GM21825 (cell line): Measurements from ENCODE around the gene KRT83.
"Not testable (repeated sequence)": the region's sequence is repeated elsewhere in the genome, so short reads cannot be mapped to it uniquely, and the experiment has no call there.

Source experiments
- ATAC-seq: cut with Tn5 transposase; IDR thresholded peaks from one replicate; pipeline ENCODE4 v1.9.1; 2021; ENCODE audit warnings: mild to moderate bottlenecking, moderate library complexity; ENCODE audit not compliant: unreplicated experiment

KRT83 gene

DNA sequence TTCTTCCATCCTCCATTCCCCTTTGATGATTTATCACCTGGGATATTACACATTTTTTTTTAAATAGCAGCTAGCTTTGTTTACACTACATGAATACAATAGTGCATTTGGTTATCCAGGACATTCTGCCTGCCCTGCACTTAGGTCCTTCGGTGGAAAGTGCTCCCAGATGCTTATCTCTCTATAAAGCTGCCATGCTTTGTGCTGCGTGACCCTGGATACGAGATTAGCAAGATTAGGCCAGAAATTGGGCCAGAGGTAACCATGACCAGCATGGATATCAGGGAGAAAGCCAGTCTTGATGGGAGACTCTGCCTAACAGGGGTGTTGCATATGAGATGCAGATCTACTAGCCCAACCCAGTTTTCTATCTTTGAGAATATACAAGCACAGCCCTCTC is 12.1 kb upstream of the KRT83 start:
- ATAC-seq, result no peak

GRCh38 chr12:52332381-52332780 is 11.2 kb upstream of the KRT83 start:
- ATAC-seq, result no peak

DNA sequence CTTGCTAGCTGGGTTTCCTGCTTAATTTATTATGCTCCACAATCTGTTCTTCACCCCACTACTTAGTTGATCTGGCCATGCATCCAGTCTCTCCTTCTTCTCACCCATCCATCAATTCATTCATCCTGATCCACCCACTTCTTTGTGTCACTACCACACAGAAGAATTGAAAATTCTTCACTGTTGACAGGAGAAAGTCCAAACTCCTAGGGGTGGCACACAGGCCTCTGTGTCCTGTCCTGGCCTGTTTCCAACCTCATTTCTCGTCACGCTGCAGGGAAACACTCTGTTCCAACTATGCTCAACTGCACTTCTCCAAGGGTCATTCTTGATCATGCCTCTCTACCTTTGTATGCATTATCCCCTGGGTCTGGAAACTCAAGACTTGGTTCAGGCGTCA is 10.6 kb upstream of the KRT83 start:
- no peak for ATAC-seq

GRCh38 chr12:52331039-52331438 is 9.8 kb upstream of the KRT83 start:
- no peak for ATAC-seq

DNA sequence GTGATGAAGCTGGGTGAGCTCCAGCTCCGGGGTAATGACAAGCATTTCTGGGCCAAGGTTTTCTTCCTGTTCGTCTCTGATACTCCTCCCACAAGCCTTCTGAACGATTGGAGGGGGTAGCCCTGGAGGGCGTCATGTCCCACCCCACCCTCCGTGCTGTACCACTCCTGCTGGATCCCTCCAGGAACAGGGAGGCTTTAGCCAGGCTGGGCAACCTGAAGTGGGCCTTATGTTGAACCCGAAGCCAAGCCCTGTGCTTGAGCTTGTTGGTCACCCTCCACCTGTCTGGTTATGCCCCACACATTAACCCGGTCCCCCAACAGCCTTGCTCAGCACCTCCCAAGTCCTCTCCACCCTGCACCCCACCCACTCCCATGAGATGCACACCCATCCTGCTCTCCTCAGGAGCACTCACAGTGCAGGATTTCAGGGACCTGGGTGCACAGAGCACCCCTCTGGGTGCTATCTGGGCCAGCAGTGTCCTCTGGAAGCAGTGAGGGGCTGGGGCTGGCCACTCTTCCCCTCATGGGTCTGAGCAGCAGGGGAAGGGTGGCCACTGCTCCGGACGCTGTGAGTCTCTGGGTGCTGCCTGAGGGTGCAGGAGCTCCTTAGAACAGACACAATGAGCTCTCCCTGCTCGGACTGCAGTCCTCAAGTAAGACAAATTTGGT is 6.8 kb upstream of the KRT83 start:
- ATAC-seq, result no peak

DNA sequence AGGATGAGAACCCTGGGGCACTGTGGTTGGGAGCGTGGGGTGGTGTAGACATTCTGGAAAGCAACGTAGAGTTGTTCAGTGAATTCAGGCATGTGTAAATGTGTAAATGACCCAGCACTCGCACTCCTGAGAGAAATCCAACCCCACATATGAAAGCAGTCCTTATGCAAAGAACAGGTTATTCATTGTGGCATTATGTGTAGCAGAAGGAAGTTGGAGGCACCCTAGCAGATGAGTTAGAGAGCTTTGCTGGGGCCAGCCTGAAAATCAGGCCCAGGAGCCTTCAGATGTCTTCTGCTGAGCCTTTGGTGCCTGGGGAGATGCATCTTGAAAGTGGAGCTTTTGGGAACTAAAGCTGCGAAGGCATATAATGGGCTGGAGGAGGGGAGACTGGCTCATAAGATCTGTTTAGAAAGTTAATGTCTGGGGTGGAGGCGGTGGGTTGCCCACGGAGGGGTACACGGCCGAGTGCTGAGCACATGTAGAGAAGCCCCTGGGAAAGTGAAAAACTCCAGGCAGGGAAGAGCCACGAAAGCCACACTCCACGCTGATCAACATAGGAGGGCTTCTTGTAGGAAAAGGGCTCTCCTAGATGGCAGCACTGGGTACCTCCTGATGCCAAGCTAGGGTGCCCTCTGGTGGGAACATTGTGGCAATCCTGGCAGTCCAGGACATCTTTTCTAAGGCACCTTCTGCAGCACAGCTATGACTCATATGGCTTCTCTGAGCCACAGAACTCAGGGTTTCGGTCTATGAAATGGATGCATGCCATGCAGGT is 6.0 kb upstream of the KRT83 start:
- peak; percentile 92 for ATAC-seq

GRCh38 chr12:52324153-52324444 is 2.9 kb upstream of the KRT83 start:
- no peak for ATAC-seq

GRCh38 chr12:52323416-52324152 is 2.4 kb upstream of the KRT83 start:
- no peak for ATAC-seq

DNA sequence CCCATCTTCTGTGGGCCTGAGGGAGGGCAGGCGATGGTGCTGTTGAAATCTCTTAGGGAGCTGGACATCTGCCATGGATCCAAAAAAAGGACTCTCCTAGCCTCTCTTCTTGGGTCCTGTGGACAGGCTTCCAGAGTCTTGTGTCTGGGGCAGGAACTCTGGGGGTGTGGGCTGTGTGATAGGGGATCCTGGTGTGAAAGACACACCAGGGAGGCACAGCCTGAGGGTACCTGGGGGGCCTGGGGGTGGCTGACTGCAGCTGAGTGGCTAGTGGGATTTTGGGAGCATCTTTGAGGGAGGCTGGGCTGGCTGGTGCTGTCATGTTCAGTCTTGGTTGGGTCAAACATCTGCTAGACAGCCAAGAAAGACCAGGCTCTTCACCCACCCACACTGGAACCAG is 1.8 kb upstream of the KRT83 start:
- ATAC-seq, result no peak

- ATAC-seq, result no peak
Observed at GRCh38 chr12:52322069-52322468, 871 bp upstream of the KRT83 start.

- no peak for ATAC-seq
Observed at GRCh38 chr12:52321418-52321817, 220 bp upstream of the KRT83 start.

DNA sequence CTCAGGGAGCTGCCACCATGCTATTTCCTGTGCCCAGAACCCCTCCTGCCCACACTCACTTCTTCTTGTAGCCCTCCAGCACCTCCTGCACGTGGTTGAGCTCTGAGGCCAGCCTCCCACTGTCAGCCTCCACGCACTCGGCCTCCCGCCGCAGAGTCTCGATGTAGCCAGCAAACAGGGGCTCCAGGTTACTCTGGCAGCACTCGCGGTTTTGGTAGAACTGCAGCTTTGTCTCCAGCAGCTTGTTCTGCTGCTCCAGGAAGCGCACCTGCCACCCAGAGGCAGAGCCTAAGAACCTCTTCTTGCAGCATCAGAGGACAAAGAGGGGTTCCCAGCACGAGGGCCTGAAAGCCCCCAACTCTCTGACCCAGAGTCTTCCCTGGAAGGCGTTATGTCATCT is 2.1 kb downstream of the KRT83 start:
- no peak for ATAC-seq

GRCh38 chr12:52318241-52318990 is 2.8 kb downstream of the KRT83 start:
- no peak for ATAC-seq

GRCh38 chr12:52317468-52318052 is 3.6 kb downstream of the KRT83 start:
- no peak for ATAC-seq

DNA sequence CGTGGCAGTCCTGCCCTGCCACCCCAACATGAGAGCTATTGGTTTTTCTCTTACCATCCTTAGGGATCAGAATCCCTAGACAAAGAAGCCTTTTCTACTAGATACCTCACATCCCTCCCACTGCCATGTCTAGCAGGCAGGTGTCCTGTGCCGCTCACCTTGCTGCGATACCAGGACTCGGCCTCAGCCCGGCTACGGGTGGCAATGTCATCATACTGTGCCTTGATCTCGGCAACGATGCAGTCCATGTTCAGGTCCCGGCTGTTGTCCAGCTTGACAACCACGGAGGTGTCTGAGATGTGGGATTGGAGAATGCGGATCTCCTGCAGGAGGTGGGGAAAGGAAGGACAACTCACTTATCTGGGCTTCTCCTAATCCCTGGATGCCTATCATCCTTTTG is 4.5 kb downstream of the KRT83 start:
- no peak for ATAC-seq

DNA sequence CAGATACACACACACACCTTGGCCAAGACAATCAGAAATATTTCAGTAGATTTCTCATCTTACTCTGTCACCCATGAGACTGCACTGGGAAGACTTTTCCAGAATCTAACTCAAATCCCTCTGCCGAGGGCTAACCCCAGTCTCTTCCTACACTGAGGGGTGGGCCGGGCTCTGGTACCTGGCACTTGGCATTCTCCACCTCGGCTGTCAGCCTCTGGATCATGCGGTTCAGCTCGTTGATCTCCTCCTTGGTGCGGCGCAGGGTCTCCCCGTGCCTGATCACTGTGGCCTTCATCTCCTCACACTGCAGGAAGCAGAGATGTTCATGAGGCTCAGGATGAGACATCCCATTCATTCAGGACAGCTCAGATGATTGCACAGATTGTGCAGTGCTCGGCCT is 4.9 kb downstream of the KRT83 start:
- ATAC-seq, result no peak

DNA sequence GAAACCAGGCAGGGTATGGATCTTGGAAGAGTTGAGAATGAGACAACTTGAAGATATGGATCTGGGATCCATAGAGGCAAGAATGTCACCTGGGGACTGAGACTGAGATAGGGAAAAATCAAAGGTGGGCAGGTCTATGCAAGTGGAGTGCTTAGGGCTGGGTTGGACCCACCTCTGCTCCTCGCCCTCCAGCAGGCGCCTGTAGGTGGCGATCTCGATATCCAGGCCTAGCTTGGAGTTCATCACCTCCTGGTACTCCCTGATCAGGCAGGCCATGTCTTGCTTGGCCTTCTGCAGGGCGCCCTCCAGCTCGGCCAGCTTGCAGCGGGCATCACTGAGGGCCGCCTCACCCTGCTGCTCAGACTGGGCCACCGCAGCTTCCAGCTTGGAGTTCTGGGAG is 5.5 kb downstream of the KRT83 start:
- not testable (repeated sequence) for ATAC-seq

GRCh38 chr12:52314511-52314910 is 6.7 kb downstream of the KRT83 start:
- ATAC-seq, result no peak

DNA sequence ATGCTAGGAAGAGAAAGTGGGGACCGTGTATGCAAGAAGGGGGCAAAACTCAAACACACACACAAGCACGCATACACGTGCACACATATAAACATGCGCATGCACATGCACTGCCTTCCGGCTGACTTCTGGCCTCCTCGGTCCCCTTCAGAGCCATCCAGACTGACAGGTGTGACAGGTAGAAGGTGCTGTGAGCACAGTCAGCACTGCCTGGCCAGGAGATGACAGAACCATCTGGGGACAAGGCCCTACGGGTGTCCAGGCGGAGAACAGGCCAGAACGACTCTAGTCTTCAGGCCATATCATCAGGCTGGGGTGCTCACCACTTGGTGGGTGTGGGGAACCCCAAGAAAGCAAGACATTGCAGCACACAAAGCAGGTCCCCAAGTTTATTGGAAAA is 7.3 kb downstream of the KRT83 start:
- ATAC-seq, result no peak

GRCh38 chr12:52313461-52313860 is 7.7 kb downstream of the KRT83 start:
- no peak for ATAC-seq

GRCh38 chr12:52312086-52312485 is 9.1 kb downstream of the KRT83 start:
- ATAC-seq, result no peak
